Fibroblast of the aortic adventitia (primary cell): ENCODE measurements around the gene HLA-G. TPM values are rescaled to one million over a fixed set of nuclear protein-coding genes. Genes with fewer than 3 reads are reported as not detected.

ENCODE experiments used
- DNase-seq: peaks from one replicate; pipeline ENCODE4 v3.0.0-alpha.2; 2010; ENCODE audit warnings: low read depth
- H3K4me3 ChIP-seq: 2 replicates; pipeline ENCODE4 v1.5.1; 2011; ENCODE audit warnings: low read depth, mild to moderate bottlenecking, control low read depth, low read length, moderate library complexity
- total RNA-seq: library from RNA; depleted of rRNA; stranded (reverse); fragments of >200 nt; gene quantifications from 2 replicates; pipeline ENCODE4 v1.2.3, GENCODE V29; 2012; ENCODE audit warnings: low replicate concordance
- TF ChIP-seq, protein P1 (sequence below): IDR thresholded peaks from 2 replicates; pipeline ENCODE4 v1.5.1; 2011; ENCODE audit warnings: mild to moderate bottlenecking, low read length, control low read depth, inconsistent platforms; ENCODE audit not compliant: insufficient read depth

Gene HLA-G
- total RNA-seq, 1 donor = not detected

DNA sequence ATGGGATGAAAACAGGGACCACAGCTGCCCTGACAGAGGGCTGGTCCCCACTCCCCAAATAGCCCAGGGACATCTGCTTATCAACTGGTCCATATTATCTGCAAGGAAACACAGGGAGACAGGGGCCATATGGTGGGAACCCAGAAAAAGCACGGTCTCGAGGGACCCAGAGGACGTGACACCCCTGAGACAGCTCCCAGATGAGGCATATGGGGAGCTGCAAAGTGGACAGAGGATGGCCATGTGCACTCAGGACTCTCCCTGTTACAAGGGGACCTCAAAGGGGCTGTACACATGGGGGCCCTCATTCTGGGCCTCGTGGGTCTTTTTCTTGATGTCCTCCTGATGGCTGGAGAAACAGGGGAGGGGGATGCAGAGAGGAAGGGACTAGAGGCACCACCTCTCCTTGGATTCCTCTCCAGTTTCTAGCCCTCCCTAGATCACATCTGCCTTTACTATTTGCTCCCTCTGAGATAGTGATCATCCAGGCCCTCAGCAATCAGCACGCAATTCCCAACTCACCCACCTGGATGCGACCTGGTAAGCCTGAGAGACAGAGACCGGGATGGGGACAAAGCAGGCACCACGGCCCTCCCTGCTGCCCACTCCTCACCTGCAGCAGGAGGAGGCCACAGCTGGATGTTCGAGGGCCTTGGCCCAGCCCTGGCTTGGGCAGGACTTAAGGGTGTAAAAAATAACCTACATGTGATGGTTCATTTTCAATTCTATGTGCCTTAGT, 13.1 kb upstream of the HLA-G start:
- no peak overlapping the region for H3K4me3 ChIP-seq
- TF ChIP-seq, protein P1, sequence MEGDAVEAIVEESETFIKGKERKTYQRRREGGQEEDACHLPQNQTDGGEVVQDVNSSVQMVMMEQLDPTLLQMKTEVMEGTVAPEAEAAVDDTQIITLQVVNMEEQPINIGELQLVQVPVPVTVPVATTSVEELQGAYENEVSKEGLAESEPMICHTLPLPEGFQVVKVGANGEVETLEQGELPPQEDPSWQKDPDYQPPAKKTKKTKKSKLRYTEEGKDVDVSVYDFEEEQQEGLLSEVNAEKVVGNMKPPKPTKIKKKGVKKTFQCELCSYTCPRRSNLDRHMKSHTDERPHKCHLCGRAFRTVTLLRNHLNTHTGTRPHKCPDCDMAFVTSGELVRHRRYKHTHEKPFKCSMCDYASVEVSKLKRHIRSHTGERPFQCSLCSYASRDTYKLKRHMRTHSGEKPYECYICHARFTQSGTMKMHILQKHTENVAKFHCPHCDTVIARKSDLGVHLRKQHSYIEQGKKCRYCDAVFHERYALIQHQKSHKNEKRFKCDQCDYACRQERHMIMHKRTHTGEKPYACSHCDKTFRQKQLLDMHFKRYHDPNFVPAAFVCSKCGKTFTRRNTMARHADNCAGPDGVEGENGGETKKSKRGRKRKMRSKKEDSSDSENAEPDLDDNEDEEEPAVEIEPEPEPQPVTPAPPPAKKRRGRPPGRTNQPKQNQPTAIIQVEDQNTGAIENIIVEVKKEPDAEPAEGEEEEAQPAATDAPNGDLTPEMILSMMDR = no peak
- no peak for DNase-seq

DNA sequence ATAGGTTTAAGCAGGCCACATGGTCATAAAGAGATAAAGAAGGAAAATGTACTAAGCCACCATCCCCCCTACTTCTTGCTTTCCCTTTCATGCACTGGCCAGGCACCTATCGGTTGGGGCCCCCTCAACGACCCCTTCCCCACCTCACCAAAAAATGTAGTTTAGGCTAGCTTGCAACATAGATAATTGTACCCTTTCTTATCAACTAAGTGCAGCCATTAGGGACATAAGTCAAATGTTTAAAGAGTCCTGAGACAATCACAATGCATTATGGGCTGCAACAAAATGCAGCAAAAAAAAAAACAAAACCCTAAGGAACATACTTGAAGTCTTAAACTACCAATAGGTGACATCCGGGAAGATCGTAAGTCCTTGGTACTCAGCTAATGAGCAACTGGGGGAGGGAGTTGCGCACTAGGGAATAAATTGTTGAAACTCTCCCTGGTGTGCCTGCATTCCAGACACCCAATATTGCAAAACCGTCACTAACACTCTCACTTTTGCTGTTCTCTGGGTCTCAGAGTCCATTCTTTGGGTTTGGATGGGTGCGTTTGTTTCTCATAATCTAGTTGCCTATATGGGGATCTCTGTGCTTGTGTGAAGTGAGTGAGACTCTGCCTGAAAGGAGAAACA, 12.4 kb upstream of the HLA-G start:
- TF ChIP-seq, protein P1 = no peak
- no peak for DNase-seq
- H3K4me3 ChIP-seq = no peak overlapping the region

DNA sequence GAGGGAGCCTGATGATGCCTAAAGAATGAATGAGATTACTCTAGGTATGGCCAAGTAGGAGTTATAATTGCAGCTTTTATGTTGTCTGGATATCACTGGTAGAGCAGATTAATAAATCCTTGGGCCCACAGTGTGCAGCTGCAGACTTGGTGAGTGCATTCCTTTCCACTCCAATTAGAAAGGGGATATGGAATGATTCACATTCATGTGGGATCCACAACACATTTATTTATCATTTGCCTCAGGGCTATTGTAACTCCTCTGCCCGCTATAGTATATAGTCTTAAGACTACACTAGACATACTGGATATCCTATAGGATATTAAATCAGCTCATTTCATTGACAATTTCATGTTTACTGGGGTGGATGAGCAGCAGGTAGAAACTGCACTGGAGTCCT, 11.6 kb upstream of the HLA-G start:
- TF ChIP-seq, protein P1 = no peak
- H3K4me3 ChIP-seq = no peak overlapping the region
- DNase-seq = no peak

DNA sequence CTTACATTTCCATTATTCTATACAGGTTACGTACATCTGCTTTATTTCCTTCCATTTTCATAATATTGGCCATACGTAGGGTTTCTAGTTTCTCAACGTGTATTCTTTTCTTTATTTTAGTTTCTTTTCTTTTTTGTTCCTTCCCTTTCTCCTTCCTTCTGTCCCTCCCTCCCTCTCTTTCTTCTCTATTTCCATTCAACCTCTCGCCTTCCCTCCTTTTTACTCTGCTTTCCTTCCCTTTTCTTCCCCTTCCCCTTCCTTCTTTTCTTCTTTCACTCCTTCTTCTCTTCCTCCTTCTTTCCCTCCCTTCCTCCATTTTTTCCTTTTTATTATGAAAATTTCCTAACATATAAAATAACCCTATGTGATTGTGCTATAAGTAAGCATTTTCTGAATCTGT, 8.7 kb upstream of the HLA-G start:
- TF ChIP-seq, protein P1 = no peak
- no peak for DNase-seq
- no peak overlapping the region for H3K4me3 ChIP-seq

DNA sequence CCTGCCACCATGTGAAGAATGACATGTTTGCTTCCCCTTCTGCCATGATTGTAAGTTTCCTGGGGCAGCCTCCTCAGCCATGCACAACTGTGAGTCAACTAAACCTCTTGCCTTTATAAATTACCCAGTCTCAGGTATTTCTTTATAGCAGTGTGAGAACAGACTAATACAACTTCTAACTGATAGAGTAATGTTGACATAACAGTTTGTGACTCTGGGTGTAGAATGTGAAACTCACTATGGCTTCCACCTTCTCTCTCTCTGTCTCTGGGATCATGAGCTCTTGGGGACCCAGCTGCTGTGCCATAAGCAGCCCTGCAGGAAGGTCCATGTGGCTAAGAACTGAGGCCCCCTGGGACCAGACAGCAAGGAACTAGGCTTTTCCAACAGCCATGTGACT, 3.5 kb upstream of the HLA-G start:
- DNase-seq = no peak
- TF ChIP-seq, protein P1 = no peak
- no peak overlapping the region for H3K4me3 ChIP-seq

DNA sequence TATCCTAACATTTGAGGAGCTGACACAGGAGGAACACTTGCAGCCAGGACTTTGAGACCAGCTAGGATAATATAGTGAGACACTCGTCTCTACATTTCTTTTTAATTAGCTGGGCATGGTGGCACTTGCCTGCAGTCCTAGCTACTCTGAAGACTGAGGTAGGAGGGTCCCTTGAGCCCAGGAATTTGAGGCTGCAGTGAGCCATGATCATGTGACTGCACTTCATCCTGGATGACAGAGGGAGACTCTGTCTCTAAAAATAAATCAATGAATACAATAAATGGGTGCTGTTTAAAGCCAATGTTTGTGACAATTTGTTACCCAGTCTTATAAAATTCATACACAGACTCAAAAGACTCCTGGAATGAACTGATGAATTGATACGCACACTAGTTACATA, 1.8 kb upstream of the HLA-G start:
- no peak for DNase-seq
- TF ChIP-seq, protein P1 = no peak
- no peak overlapping the region for H3K4me3 ChIP-seq
